Trophoblast cell (in vitro differentiated cells and primary cell): ENCODE measurements around the gene VCX3B. TPM values are rescaled to one million over a fixed set of nuclear protein-coding genes. Genes with fewer than 3 reads are reported as not detected.
"Not testable (repeated sequence)": the region's sequence is repeated elsewhere in the genome, so short reads cannot be mapped to it uniquely, and the experiment has no call there.

Experiments
- DNase-seq, 2 donors: peaks; one replicate each; pipeline ENCODE4 v3.0.0-alpha.2; 2016
- H2AFZ ChIP-seq: 2 replicates; pipeline ENCODE4 v1.6.1; 2013; ENCODE audit warnings: low read length, moderate library complexity, mild to moderate bottlenecking; ENCODE audit not compliant: insufficient read depth, poor library complexity
- H2AK5ac ChIP-seq: 2 replicates; pipeline ENCODE4 v1.6.1; 2013; ENCODE audit warnings: mild to moderate bottlenecking, low read length
- H2BK120ac ChIP-seq: 2 replicates; pipeline ENCODE4 v1.6.1; 2013; ENCODE audit warnings: low read length, mild to moderate bottlenecking, moderate library complexity; ENCODE audit not compliant: insufficient read depth, poor library complexity
- H2BK12ac ChIP-seq: 2 replicates; pipeline ENCODE4 v1.6.1; 2013; ENCODE audit warnings: mild to moderate bottlenecking, low read length, moderate library complexity
- H2BK5ac ChIP-seq: 2 replicates; pipeline ENCODE4 v1.6.1; 2013; ENCODE audit warnings: low read length, low read depth, moderate library complexity, mild to moderate bottlenecking; ENCODE audit not compliant: poor library complexity
- H3K14ac ChIP-seq: 2 replicates; pipeline ENCODE4 v1.6.1; 2013; ENCODE audit warnings: mild to moderate bottlenecking, low read length
- H3K18ac ChIP-seq: 2 replicates; pipeline ENCODE4 v1.6.1; 2013; ENCODE audit warnings: mild to moderate bottlenecking, low read length
- H3K23ac ChIP-seq: 2 replicates; pipeline ENCODE4 v1.6.1; 2013; ENCODE audit warnings: low read length
- H3K27ac ChIP-seq: 2 replicates; pipeline ENCODE4 v1.5.1; 2013; ENCODE audit warnings: low read depth, mild to moderate bottlenecking, inconsistent platforms, low read length, moderate library complexity
- H3K27me3 ChIP-seq: 2 replicates; pipeline ENCODE4 v1.6.1; 2013; ENCODE audit warnings: inconsistent platforms, mild to moderate bottlenecking, low read length, moderate library complexity; ENCODE audit not compliant: insufficient read depth
- H3K36me3 ChIP-seq, 2 experiments: 1 replicate in 1 of 2; 2 replicates in 1 of 2; pipeline ENCODE4 v1.6.1; 2013; ENCODE audit warnings: low read length in 2 of 2, mild to moderate bottlenecking in 2 of 2, moderate library complexity in 1 of 2; ENCODE audit not compliant: insufficient read depth in 2 of 2, control insufficient read depth in 1 of 2
- H3K4ac ChIP-seq: 2 replicates; pipeline ENCODE4 v1.6.1; 2013; ENCODE audit warnings: low read depth, mild to moderate bottlenecking, low read length, moderate library complexity
- H3K4me1 ChIP-seq, 2 experiments: 1 replicate in 1 of 2; 2 replicates in 1 of 2; pipeline ENCODE4 v1.6.1; 2013; ENCODE audit warnings: low read length in 2 of 2, mild to moderate bottlenecking in 2 of 2, moderate library complexity in 1 of 2; ENCODE audit not compliant: insufficient read depth in 2 of 2, control insufficient read depth in 1 of 2
- H3K4me2 ChIP-seq: 2 replicates; pipeline ENCODE4 v1.6.1; 2013; ENCODE audit warnings: inconsistent platforms, mild to moderate bottlenecking, low read length, moderate library complexity
- H3K4me3 ChIP-seq: 2 replicates; pipeline ENCODE4 v1.5.1; 2013; ENCODE audit warnings: mild to moderate bottlenecking, low read depth, low read length, inconsistent platforms
- H3K79me1 ChIP-seq: one replicate; pipeline ENCODE4 v1.6.1; 2013; ENCODE audit warnings: low read length
- H3K79me2 ChIP-seq: 2 replicates; pipeline ENCODE4 v1.6.1; 2013; ENCODE audit warnings: low read length, mild to moderate bottlenecking; ENCODE audit not compliant: control insufficient read depth, insufficient read depth, poor library complexity
- H3K9ac ChIP-seq: 2 replicates; pipeline ENCODE4 v1.6.1; 2013; ENCODE audit warnings: mild to moderate bottlenecking, low read length
- H3K9me3 ChIP-seq: 2 replicates; pipeline ENCODE4 v1.6.1; 2013; ENCODE audit warnings: low read depth, mild to moderate bottlenecking, control low read depth, inconsistent platforms, low read length; ENCODE audit not compliant: insufficient read depth
- H4K12ac ChIP-seq: 2 replicates; pipeline ENCODE4 v1.6.1; 2013; ENCODE audit warnings: low read depth, mild to moderate bottlenecking, low read length, moderate library complexity
- H4K8ac ChIP-seq: 2 replicates; pipeline ENCODE4 v1.6.1; 2013; ENCODE audit warnings: low read depth, mild to moderate bottlenecking, low read length, moderate library complexity
- H4K91ac ChIP-seq: one replicate; pipeline ENCODE4 v1.6.1; 2013; ENCODE audit warnings: low read depth, mild to moderate bottlenecking, low read length, moderate library complexity
- WGBS: extraction: QIAGEN DNeasy Blood & Tissue Kit; methylation state at CpG from one replicate; pipeline ENCODE4 v1.1.7; 2013; ENCODE audit warnings: missing lambda C conversion rate; ENCODE audit not compliant: insufficient read length, insufficient coverage; ENCODE audit errors: extremely low coverage; 5-methylcytosine and 5-hydroxymethylcytosine counted together
- polyA plus RNA-seq: library from polyadenylated mRNA; stranded (reverse); fragments of 200-250 nt; gene quantifications from 2 replicates; pipeline ENCODE4 v1.2.3, GENCODE V29; 2013

VCX3B gene
- not detected in 2 replicates for polyA plus RNA-seq

DNA sequence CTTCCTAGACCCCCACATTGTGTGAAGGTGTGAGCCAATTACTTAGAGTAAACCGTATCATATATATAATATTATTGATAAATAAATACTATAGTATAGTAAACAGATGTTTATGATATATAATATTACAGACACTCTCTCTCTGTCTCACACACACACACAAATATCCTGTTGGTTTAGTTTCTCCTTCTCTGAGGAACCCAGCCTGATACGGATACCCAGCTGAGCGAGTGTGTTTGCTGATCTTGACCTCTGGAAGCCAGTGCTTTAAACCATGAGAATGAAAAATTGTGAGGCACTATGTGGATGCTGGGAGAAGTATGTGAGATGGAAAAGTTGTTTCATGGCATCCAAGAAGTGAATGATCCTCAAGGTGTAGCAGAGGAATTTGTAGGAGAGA lies at the start of gene VCX3B:
Gene VCX3B (plus strand): TSS at position 301 of the 400 bp plus-strand sequence. CDS start 621 bp downstream, outside the sequence.
- H3K9me3 ChIP-seq = not testable (repeated sequence)

GRCh38 chrX:8418301-8418700 lies 46.3 kb upstream of the VCX3B start:
- Histone ChIP-seq H3K79me1 (no peaks in the 10 kb centered on the region), H3K79me2 (no peaks in the 10 kb centered on the region), H3K9ac (no peak overlapping the region), H3K36me3 (no peaks in the 10 kb centered on the region), H4K12ac (no peak overlapping the region), H2AFZ (no peak overlapping the region), H3K18ac (no peak overlapping the region), H2BK12ac (no peak overlapping the region), H4K8ac (no peak overlapping the region), H3K4ac (no peak overlapping the region), H3K23ac (no peak overlapping the region), H3K27ac (no peak overlapping the region), H2AK5ac (no peak overlapping the region), H2BK120ac (no peak overlapping the region), H4K91ac (no peak overlapping the region), H3K4me1 (no peaks in the 10 kb centered on the region), H3K4me2 (no peak overlapping the region), H3K4me3 (no peak overlapping the region), H3K27me3 (no peaks in the 10 kb centered on the region), H3K14ac (no peak overlapping the region), H2BK5ac (no peak overlapping the region), H3K9me3 (no peaks in the 10 kb centered on the region)
- no peak for DNase-seq
- no CpG with 5 or more reads among the region's 4 CpGs for WGBS

More for the DNA sequence above, at the start of gene VCX3B:
- no CpG with 5 or more reads among the region's 3 CpGs for WGBS
- H3K27ac ChIP-seq, H3K27me3 ChIP-seq, H2BK120ac ChIP-seq, H2AK5ac ChIP-seq, H3K4ac ChIP-seq, H4K8ac ChIP-seq, H2BK12ac ChIP-seq, H3K4me3 ChIP-seq, H3K79me2 ChIP-seq, H3K18ac ChIP-seq, H3K9ac ChIP-seq, DNase-seq, H4K12ac ChIP-seq, H3K4me2 ChIP-seq, H2AFZ ChIP-seq, H3K4me1 ChIP-seq, H3K36me3 ChIP-seq, H4K91ac ChIP-seq, H3K14ac ChIP-seq, H3K79me1 ChIP-seq, H2BK5ac ChIP-seq, H3K23ac ChIP-seq: not testable (repeated sequence)

DNA sequence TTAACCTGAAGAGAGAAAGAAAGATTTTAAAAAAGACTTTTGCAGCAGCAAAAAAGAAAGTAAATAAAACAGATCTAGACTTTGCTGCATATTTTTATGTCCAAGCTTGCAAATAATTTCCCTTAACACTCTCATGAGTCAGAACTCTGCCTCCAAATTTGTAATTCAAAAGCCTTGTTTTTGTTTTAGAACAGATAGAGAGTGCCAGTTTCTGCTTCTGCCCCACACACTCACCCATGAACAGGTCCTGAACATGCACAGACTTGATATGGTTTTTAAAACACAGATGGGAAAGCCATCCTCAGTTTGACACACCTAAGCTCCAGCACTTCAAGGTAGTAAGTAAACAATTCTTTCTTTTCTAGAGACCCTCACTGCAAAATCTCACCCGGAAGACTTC lies 39.7 kb upstream of the VCX3B start:
- Histone ChIP-seq H2BK12ac (no peak overlapping the region), H3K9me3 (no peaks in the 10 kb centered on the region), H3K4me3 (no peak overlapping the region), H4K91ac (no peak overlapping the region), H3K23ac (no peak overlapping the region), H3K14ac (no peak overlapping the region), H3K27me3 (no peaks in the 10 kb centered on the region), H2AK5ac (no peak overlapping the region), H3K18ac (no peak overlapping the region), H2AFZ (no peak overlapping the region), H3K9ac (no peak overlapping the region), H3K4me1 (no peaks in the 10 kb centered on the region), H3K79me2 (no peaks in the 10 kb centered on the region), H2BK120ac (no peak overlapping the region), H4K8ac (no peak overlapping the region), H2BK5ac (no peak overlapping the region), H3K79me1 (no peaks in the 10 kb centered on the region), H3K36me3 (no peaks in the 10 kb centered on the region), H3K4ac (no peak overlapping the region), H3K4me2 (no peak overlapping the region), H3K27ac (no peak overlapping the region), H4K12ac (no peak overlapping the region)
- no peak for DNase-seq
- WGBS = no CpG with 5 or more reads among the region's 1 CpG

DNA sequence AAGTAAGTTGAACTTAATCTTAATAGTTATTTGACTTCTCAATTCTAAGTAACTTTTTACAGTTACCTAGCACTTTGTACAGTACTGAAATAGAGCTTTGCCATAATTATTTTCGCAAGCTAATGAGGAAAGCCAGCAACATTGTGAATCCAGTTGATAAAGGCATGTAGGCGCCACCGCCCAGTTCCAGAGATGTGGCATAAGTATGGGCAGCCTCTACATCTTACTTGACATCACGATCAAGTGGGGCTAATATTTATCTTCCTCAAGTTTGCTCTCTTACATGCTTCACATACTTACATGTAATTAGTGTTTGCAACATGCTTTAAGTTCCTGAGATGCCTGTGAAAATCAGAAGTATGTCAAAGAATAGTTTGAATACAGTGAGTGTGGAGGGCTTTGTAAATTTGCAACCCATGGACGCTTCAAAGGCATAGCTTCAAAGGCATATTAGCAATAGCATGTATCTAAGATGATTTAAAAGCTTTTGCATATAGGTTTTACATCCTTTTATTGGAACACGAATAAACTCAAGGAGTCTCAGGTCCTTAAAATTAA lies 34.9 kb upstream of the VCX3B start:
- no peaks in the 10 kb centered on the region for H3K36me3 ChIP-seq
- no peak overlapping the region for H2AK5ac ChIP-seq

More for the DNA sequence above, 34.9 kb upstream of the VCX3B start:
- Histone ChIP-seq H3K4me3 (no peak overlapping the region), H4K8ac (no peak overlapping the region), H3K4me1 (no peaks in the 10 kb centered on the region), H3K27me3 (no peaks in the 10 kb centered on the region), H3K18ac (no peak overlapping the region), H2BK120ac (no peak overlapping the region), H3K79me2 (no peaks in the 10 kb centered on the region), H2BK5ac (no peak overlapping the region), H3K4ac (no peak overlapping the region), H3K14ac (no peak overlapping the region), H3K4me2 (no peak overlapping the region), H3K9me3 (no peaks in the 10 kb centered on the region), H2BK12ac (no peak overlapping the region), H4K91ac (no peak overlapping the region), H2AFZ (no peak overlapping the region), H4K12ac (no peak overlapping the region), H3K27ac (no peak overlapping the region), H3K23ac (no peak overlapping the region), H3K9ac (no peak overlapping the region), H3K79me1 (no peaks in the 10 kb centered on the region)
- DNase-seq = peak in 1 of 2 donors; percentile 30
- WGBS = no CpG with 5 or more reads among the region's 6 CpGs
